Urothelium cell line (cell line): ENCODE data around the gene ABCC6.
A peak's percentile ranks its signal among the peaks of the same experiment; 100 is the strongest.

Experiments
- DNase-seq: peaks from one replicate; pipeline ENCODE4 v3.0.0; 2011; ENCODE audit warnings: low spot score, mixed read lengths
- FAIRE-seq: peaks from 2 replicates; lab custom pipeline; 2011; peaks lifted over from hg19 to GRCh38; lab: Jason Lieb, UNC

ABCC6 gene

DNA sequence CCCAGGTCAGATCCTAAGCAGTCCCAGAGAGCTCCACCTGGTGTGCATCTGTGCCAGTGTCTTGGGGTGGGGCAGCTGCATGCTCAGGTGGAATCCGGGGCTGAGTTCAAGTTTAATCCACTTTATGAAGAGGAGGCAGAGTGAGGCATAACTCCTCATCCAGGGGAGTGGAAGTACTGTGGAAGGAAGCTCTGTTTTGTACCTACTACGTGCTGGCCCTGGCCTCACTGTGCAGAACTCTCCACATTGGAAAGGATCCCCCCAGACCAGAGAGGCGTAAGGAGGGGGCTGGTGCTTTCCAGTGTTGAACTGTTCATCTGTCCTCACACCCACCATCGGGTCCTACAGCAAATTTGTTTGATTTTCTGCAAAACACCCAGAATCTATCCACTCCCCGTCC lies 78.0 kb downstream of the ABCC6 start:
- FAIRE-seq (no peak), DNase-seq (no peak)

- FAIRE-seq: no peak
These were observed 78.9 kb downstream of the ABCC6 start for GRCh38 chr16:16144416-16144815.

DNA sequence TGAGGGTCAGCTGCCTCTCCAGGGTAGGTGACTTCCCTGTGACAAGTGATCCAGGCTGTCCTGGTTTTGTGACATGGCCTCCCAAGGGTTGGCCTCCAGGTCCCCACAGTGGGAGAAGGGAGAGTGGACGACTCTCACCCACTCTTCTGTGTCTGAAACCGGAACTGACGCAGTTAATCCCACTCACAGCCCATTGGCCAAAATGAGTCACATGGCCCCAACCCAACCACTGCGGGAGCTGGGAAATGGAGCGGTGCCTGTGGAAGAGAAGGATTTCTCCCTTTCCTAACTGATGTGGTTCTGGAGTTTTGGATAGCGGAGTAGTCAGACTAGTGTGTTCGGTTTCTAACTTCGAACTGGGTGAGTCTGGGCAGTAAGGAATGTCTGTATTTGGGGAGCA lies 79.4 kb downstream of the ABCC6 start:
- no peak for FAIRE-seq
- no peak for DNase-seq

More at GRCh38 chr16:16144416-16144815, 78.9 kb downstream of the ABCC6 start:
- peak; percentile 9 for DNase-seq

- FAIRE-seq (no peak), DNase-seq (peak; percentile 40)
These were observed 80.1 kb downstream of the ABCC6 start for GRCh38 chr16:16143038-16143763.

GRCh38 chr16:16141784-16142396 lies 81.4 kb downstream of the ABCC6 start:
- DNase-seq (no peak), FAIRE-seq (no peak)

DNA sequence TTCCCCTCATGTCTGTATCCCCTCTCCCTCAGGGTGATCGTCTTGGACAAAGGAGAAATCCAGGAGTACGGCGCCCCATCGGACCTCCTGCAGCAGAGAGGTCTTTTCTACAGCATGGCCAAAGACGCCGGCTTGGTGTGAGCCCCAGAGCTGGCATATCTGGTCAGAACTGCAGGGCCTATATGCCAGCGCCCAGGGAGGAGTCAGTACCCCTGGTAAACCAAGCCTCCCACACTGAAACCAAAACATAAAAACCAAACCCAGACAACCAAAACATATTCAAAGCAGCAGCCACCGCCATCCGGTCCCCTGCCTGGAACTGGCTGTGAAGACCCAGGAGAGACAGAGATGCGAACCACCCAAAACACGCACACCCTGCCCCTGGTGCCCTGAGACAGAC lies 82.2 kb downstream of the ABCC6 start:
- DNase-seq: no peak

DNA sequence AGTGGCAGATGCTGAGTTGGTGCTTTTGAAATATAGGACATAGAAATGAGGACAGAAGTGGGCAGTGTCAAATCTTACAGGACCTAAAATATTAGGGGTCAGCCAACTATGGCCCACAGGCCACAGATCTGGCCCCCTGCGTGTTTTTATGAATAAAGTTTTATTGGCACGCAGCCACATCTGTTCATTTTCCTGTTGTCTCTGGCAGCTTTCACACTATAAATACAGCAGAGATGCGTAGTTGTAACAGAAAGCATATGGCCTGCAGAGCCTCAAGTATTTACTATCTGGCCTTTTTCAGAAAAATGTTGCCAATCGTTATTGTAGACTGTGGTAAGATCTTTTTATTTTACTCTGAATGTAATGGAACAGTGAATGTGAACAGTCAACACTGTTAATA lies 82.8 kb downstream of the ABCC6 start:
- no peak for DNase-seq

More for the DNA sequence above, 82.2 kb downstream of the ABCC6 start:
- no peak for FAIRE-seq

DNA sequence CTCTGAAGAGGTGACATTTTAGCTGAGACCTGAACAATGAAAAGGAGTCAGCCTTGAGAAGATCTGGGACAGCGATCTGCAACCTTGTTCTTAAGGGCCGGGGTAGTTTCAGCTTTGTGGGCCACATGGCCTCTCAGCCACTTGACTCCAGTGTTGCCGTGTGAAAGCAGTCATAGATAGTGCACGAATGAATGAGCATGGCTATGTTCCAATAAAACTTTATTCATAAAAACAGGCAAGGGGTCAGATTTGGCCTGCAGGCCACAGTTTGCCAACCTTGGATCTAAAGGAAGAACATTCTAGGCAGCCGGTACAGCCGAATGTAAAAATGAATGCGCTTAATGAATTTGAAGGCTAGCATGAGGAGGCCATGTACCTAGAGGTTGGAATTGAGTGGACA lies 83.5 kb downstream of the ABCC6 start:
- no peak for DNase-seq
- no peak for FAIRE-seq

More for the DNA sequence above, 82.8 kb downstream of the ABCC6 start:
- no peak for FAIRE-seq

DNA sequence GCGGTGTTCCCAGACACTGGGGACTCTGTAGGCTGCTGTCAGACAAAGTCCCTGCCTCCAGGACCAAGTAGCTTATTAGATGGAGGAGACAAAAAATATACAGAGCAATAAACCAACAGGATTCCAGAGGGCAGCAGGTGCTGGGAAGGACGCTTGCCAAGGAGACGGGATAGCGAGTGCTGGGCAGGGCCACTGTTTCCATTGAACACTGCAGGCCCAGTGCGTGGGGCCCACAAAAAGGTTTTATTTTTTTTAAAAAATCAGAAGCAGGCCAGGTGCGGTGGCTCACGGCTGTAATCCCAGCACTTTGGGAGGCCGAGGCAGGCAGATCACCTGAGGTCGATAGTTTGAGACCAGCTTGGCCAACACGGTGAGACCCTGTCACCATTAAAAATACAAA lies 84.2 kb downstream of the ABCC6 start:
- FAIRE-seq (no peak), DNase-seq (no peak)

- DNase-seq: no peak
- FAIRE-seq: no peak
These were observed 85.2 kb downstream of the ABCC6 start for GRCh38 chr16:16138034-16138635.

DNA sequence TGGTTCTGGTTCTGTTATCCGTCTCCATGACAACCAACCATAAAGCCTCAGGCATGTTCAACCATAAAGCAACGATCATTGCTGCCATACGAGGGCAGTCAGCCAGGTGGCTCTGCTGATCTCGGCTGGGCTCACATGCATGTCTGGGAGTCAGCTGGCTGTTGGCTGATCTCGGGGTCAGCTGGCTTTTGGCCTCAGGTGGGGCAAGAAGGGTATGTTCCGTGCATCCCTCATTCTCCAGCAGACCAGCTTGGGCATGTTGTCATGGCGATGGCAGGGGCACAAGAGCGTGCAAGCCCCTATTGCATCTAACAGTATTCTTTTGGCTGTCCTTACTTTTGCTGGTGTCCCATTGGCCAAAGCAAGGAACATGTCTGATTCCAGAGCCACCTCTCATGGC lies 86.2 kb downstream of the ABCC6 start:
- FAIRE-seq: no peak

DNA sequence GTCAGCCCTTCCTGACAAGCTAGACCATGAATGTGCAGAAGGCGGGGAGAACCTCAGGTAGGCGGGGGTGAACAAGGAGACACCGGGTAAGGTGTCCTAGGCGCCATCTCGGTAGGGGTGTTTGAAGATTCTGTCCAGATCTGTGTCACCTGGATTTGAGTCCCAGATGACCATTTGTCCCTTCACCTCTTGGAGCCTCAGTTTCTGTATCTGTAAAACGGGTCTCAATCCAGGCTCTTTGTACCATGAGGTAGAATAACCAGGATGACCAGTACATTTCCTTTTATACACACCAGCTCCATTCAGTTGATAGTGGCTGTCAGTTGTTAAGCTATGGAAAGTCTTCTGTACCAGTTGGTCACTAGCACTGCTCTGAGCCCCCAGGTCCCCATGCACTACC lies 86.7 kb downstream of the ABCC6 start:
- no peak for FAIRE-seq
- DNase-seq: no peak

More for the DNA sequence above, 86.2 kb downstream of the ABCC6 start:
- no peak for DNase-seq

- DNase-seq (no peak), FAIRE-seq (no peak)
These were observed 89.2 kb downstream of the ABCC6 start for GRCh38 chr16:16133943-16134604.

DNA sequence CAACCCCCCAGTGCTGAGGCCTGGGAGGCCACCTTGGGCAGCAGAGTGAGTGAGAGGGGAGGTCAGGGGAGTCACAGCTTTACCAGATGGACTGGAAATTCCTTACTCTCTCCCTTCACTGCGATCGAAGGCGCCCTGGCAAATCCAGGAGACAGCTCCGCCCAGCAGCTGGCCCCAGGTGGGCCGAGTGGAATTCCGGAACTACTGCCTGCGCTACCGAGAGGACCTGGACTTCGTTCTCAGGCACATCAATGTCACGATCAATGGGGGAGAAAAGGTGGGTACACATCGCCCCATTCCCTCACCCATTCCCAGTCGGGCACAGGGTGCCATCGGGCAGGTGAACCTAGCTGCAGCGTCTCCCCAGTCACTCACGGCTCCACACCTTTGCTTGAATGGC lies 91.6 kb downstream of the ABCC6 start:
- FAIRE-seq (no peak), DNase-seq (no peak)

GRCh38 chr16:16131204-16131603 lies 92.1 kb downstream of the ABCC6 start:
- no peak for DNase-seq
- no peak for FAIRE-seq

DNA sequence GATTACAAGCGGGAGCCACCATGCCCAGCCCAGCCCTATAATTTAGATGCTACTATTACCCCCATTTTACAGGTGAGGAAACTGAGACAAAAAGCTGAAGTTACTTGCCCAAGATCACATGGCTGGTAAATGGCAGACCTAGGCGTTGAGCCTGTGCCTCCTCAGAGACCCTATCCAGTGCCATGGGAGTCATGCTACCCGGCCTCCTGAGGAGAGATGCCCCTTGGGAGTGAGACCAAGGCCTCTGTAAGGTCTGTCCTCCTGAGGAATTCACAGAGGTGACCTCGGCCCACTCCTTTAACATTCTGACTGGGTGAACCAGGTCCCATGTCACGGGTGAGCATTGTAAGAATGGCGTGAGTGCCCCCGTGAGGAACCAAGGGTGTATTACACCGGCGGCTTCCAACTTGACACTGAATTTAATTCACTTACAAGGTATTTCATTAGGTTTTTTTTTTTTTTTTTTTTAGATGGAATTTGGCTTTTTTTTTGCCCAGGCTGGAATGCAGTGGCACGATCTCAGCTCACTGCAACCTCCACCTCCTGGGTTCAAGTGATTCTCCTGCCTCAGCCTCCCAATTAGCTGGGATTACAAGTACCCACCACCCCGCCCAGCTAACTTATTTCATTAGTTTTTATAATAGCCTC lies 95.7 kb downstream of the ABCC6 start:
- FAIRE-seq (no peak), DNase-seq (peak; percentile 72)

DNA sequence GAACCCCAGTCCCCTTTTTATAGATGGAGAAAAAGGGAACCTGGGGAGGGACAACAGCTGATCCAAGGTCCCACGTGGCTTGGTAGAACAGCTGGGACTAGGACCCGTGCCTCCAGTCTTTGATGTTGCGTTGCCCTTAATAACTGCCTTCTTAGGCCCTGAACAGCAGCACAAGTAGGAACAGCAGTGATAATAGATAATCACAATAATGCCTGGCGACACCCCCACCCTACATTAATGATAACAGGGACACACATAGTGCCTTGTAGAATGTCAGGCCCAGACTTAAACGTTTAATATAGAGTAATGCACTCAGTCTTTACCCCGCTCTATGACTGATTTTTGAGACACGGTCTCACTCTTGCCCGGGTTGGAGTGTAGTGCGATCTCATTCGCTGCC lies 96.4 kb downstream of the ABCC6 start:
- no peak for DNase-seq
- FAIRE-seq: no peak

- DNase-seq (no peak), FAIRE-seq (no peak)
These were observed 98.3 kb downstream of the ABCC6 start for GRCh38 chr16:16124974-16125373.

DNA sequence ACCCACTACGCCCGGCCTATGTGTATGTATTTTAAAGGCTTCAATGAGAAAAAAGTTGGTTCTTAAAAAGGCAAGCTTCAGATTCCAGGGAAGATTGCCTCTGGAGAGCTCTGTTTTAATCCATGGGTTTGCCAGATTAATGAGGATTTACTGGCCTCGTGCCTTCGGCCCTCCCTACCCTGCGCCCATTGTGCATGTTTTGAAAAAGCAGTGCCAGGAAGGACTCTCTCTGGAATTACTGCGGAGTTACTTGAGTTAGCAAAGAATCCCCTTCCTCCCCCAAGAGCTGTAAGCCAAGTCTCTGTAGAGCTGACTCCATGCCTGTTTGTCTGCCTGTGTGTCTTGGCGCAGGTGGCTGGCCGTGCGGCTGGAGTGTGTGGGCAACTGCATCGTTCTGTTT lies 98.9 kb downstream of the ABCC6 start:
- FAIRE-seq (no peak), DNase-seq (no peak)

- FAIRE-seq: no peak
- DNase-seq: no peak
These were observed 101.0 kb downstream of the ABCC6 start for GRCh38 chr16:16122264-16122663.

DNA sequence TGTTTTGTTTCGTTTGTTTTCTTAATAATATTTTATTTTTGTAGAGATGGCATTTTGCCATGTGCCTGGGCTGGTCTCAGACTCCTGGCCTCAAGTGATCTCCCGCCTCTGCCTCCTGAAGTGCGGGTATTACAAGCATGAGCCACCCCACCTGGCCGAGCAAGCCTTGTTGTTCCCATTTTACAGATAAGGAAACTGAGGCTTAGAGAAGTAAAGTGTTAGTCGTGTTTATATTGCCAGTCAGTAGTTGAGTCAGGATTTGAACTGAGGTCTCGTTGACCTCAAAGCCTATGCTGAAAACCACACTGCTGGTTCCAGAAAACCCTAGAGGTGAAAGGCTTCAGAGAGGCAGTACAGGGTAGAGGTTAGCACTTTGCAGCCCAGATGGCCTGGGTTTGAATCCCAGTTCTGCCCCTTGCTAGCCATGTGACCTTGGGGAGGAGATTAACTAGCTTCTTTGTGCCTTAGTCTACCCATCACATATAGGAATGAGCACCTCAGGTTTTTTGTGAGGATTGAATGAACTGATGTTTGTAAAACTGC lies 102.0 kb downstream of the ABCC6 start:
- DNase-seq (no peak), FAIRE-seq (no peak)
